Fibroblast of lung (primary cell): Measurements from ENCODE around the gene NCL. TPM values are rescaled to one million over a fixed set of nuclear protein-coding genes. Genes with fewer than 3 reads are reported as not detected.

ENCODE experiments used
- DNase-seq, 2 donors: peaks; one replicate each; pipeline versions ENCODE4 v3.0.0 to v3.0.0-alpha.2; 2010; ENCODE audit warnings: low read depth in 2 of 2
- H2AFZ ChIP-seq: 2 replicates; pipeline ENCODE4 v1.5.1; 2012; ENCODE audit warnings: low read length, control low read depth, inconsistent platforms
- H3K27ac ChIP-seq: 2 replicates; pipeline ENCODE4 v1.5.1; 2011; ENCODE audit warnings: low read length, control low read depth; ENCODE audit not compliant: insufficient read depth
- H3K27me3 ChIP-seq: 2 replicates; pipeline ENCODE4 v1.5.1; 2011; ENCODE audit warnings: mild to moderate bottlenecking, low read length; ENCODE audit not compliant: control insufficient read depth, insufficient read depth
- H3K36me3 ChIP-seq: 2 replicates; pipeline ENCODE4 v1.5.1; 2011; ENCODE audit warnings: low read length; ENCODE audit not compliant: control insufficient read depth, insufficient read depth
- H3K4me1 ChIP-seq: 2 replicates; pipeline ENCODE4 v1.5.1; 2011; ENCODE audit warnings: low read length; ENCODE audit not compliant: control insufficient read depth, insufficient read depth; ENCODE audit errors: extremely low read depth
- H3K4me2 ChIP-seq: 2 replicates; pipeline ENCODE4 v1.5.1; 2011; ENCODE audit warnings: low read length, control low read depth; ENCODE audit not compliant: insufficient read depth; ENCODE audit errors: extremely low read depth
- H3K4me3 ChIP-seq, 4 experiments: fragments of 200-600 bp in 1 of 4; sonication (generic) in 1 of 4; replicated peaks in 1 of 4; 2 replicates each; pipeline ENCODE4 v1.5.1; 2011 to 2016; ENCODE audit warnings: low read length in 4 of 4, low read depth in 3 of 4, mild to moderate bottlenecking in 3 of 4, control low read depth in 2 of 4, inconsistent platforms in 1 of 4, mixed read lengths in 1 of 4; ENCODE audit not compliant: insufficient read depth in 1 of 4; ENCODE audit errors: control extremely low read depth in 1 of 4
- H3K79me2 ChIP-seq: 2 replicates; pipeline ENCODE4 v1.5.1; 2012; ENCODE audit warnings: mild to moderate bottlenecking, low read length, inconsistent platforms; ENCODE audit not compliant: control insufficient read depth, insufficient read depth
- H3K9ac ChIP-seq: 2 replicates; pipeline ENCODE4 v1.5.1; 2011; ENCODE audit warnings: mild to moderate bottlenecking, low read length, control low read depth; ENCODE audit not compliant: insufficient read depth
- H3K9me3 ChIP-seq: 2 replicates; pipeline ENCODE4 v1.5.1; 2012; ENCODE audit warnings: low read depth, low read length; ENCODE audit not compliant: control insufficient read depth, insufficient read depth
- H4K20me1 ChIP-seq: 2 replicates; pipeline ENCODE4 v1.5.1; 2011; ENCODE audit warnings: low read length; ENCODE audit not compliant: control insufficient read depth, insufficient read depth; ENCODE audit errors: extremely low read depth
- EZH2 ChIP-seq: IDR thresholded peaks from 2 replicates; pipeline ENCODE4 v1.5.1; 2012; ENCODE audit warnings: low read length, control low read depth, mild to moderate bottlenecking; ENCODE audit errors: missing control alignments
- polyA plus RNA-seq, 2 donors: library from polyadenylated mRNA; depleted of rRNA in 1 of 2; stranded (reverse) in 1 of 2; unstranded in 1 of 2; fragments of >200 nt; gene quantifications; 2 replicates each; pipeline ENCODE4 v1.2.1, GENCODE V29; 2011 to 2012; ENCODE audit warnings: missing spikeins in 1 of 2
- total RNA-seq: library from RNA; depleted of rRNA; stranded (reverse); fragments of >200 nt; gene quantifications from 2 replicates; pipeline ENCODE4 v1.2.1, GENCODE V29; 2014
- TF ChIP-seq, protein P1 (sequence below), 2 donors: IDR thresholded peaks in 1 of 2; conservative IDR thresholded peaks in 1 of 2; 1 replicate in 1 of 2; 2 replicates in 1 of 2; pipeline ENCODE4 v1.5.1; 2011 to 2012; ENCODE audit warnings: low read length in 2 of 2, control low read depth in 1 of 2, inconsistent platforms in 1 of 2, low read depth in 1 of 2, mild to moderate bottlenecking in 1 of 2

Gene NCL
- total and polyA plus RNA-seq, 2 donors (not counting 1 experiment from before 2014, with no cell fraction given): 73.5 to 113 TPM

- H3K36me3 ChIP-seq: peaks cover 36% of the 10 kb centered on the region
- H3K27me3 ChIP-seq: no peaks in the 10 kb centered on the region
- peaks cover 2% of the 10 kb centered on the region for H3K4me1 ChIP-seq
- TF ChIP-seq EZH2: no peak
- TF ChIP-seq, protein P1, sequence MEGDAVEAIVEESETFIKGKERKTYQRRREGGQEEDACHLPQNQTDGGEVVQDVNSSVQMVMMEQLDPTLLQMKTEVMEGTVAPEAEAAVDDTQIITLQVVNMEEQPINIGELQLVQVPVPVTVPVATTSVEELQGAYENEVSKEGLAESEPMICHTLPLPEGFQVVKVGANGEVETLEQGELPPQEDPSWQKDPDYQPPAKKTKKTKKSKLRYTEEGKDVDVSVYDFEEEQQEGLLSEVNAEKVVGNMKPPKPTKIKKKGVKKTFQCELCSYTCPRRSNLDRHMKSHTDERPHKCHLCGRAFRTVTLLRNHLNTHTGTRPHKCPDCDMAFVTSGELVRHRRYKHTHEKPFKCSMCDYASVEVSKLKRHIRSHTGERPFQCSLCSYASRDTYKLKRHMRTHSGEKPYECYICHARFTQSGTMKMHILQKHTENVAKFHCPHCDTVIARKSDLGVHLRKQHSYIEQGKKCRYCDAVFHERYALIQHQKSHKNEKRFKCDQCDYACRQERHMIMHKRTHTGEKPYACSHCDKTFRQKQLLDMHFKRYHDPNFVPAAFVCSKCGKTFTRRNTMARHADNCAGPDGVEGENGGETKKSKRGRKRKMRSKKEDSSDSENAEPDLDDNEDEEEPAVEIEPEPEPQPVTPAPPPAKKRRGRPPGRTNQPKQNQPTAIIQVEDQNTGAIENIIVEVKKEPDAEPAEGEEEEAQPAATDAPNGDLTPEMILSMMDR (conservative IDR thresholded peaks at IDR 0.05 in 1 of 2, IDR thresholded peaks at IDR 0.05 in 1 of 2; ENCODE audit: low read depth in 1 of 2, low read length in 2 of 2): no peak
- no peak overlapping the region for H3K9ac ChIP-seq
- peaks cover 14% of the 10 kb centered on the region for H3K79me2 ChIP-seq
- H3K4me3 ChIP-seq: no peak overlapping the region
- H3K27ac ChIP-seq: no peak overlapping the region
- no peak for DNase-seq
- no peaks in the 10 kb centered on the region for H3K9me3 ChIP-seq
- H4K20me1 ChIP-seq: no peaks in the 10 kb centered on the region
- no peak overlapping the region for H3K4me2 ChIP-seq
- no peak overlapping the region for H2AFZ ChIP-seq
These were observed 8.4 kb downstream of the NCL start for GRCh38 chr2:231455890-231456289.

- Histone ChIP-seq H3K9ac (no peak overlapping the region), H3K4me3 (no peak overlapping the region), H3K4me2 (no peak overlapping the region), H3K9me3 (no peaks in the 10 kb centered on the region), H3K27me3 (no peaks in the 10 kb centered on the region), H3K79me2 (peaks cover 10% of the 10 kb centered on the region), H4K20me1 (no peaks in the 10 kb centered on the region), H3K27ac (no peak overlapping the region), H2AFZ (no peak overlapping the region), H3K36me3 (peaks cover 33% of the 10 kb centered on the region), H3K4me1 (no peaks in the 10 kb centered on the region)
- no peak for DNase-seq
- TF ChIP-seq, protein P1 (conservative IDR thresholded peaks at IDR 0.05 in 1 of 2, IDR thresholded peaks at IDR 0.05 in 1 of 2; ENCODE audit: low read depth in 1 of 2, low read length in 2 of 2): no peak
- no peak for TF ChIP-seq EZH2
These were observed 9.1 kb downstream of the NCL start for GRCh38 chr2:231455222-231455621.

DNA sequence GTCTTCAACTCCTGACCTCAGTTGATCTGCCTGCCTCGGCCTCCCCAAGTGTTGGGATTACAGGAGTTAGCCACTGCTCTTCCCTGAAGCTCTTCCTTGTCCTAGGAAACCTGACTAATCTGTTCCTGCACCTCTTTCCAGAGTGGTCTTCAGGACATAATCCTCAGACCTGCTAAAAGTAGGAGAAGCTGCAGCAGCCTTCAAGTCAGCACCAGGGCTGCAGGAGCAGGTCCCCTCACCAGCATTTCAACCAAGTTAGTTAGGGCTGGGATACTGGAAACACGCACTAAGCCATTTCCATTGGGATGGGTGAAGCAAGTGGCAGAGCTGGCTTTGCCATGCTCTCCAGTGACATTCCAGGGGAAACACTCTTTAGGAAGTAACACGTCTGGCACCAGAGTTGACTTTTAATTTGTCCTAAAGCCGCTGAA is 9.9 kb downstream of the NCL start:
- no peaks in the 10 kb centered on the region for H3K4me1 ChIP-seq
- no peak overlapping the region for H3K4me3 ChIP-seq
- no peaks in the 10 kb centered on the region for H4K20me1 ChIP-seq
- H3K9me3 ChIP-seq: no peaks in the 10 kb centered on the region
- no peak overlapping the region for H3K27ac ChIP-seq
- H3K9ac ChIP-seq: no peak overlapping the region
- no peak overlapping the region for H3K4me2 ChIP-seq
- H3K36me3 ChIP-seq: peaks cover 27% of the 10 kb centered on the region
- H2AFZ ChIP-seq: no peak overlapping the region
- TF ChIP-seq, protein P1 (conservative IDR thresholded peaks at IDR 0.05 in 1 of 2, IDR thresholded peaks at IDR 0.05 in 1 of 2; ENCODE audit: low read depth in 1 of 2, low read length in 2 of 2): no peak
- no peak for TF ChIP-seq EZH2
- H3K79me2 ChIP-seq: peaks cover 5% of the 10 kb centered on the region
- no peak for DNase-seq
- no peaks in the 10 kb centered on the region for H3K27me3 ChIP-seq
